GM19043 (cell line): ENCODE results near the gene DNAI7.
A peak's percentile ranks its signal among the peaks of the same experiment; 100 is the strongest.

Experiments
- ATAC-seq: cut with Tn5 transposase; IDR thresholded peaks from one replicate; pipeline ENCODE4 v1.9.1; 2021; ENCODE audit warnings: low read depth; ENCODE audit not compliant: unreplicated experiment

The DNAI7 gene

DNA sequence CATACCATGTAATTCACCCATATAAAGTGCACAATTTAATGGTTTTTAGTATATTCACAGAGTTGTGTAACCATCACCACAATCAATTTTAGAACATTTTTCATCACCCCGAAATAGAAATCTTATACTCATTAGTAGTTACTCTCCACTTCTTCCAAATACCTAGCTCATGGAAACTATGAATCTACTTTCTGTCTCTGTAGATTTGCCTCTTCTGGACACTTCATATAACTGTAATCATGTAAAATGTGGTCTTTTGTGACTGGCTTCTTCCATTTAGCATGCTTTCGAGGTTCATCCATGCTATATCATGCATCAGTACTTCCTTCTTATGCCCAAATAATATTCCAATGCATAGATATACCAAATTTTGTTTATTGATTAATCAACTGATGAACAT, 10.8 kb downstream of the DNAI7 start:
- no peak for ATAC-seq

DNA sequence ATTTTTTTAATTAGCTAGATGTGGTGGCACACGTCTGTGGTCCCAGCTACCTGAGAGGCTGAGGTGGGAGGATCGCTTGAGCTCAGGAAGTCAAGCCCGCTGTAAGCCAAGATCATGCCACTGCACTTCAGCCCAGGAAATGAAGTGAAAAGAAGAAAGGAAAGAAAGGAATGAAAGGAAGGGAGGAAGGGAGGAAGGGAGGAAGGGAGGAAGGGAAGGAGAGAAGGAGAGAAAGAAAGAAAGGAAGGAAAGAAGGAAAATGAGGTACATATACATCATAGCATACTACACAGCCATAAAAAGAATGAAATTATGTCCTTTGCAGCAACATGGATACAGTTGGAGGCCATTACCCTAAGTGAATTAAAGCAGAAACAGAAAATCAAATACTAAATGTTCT, 12.2 kb downstream of the DNAI7 start:
- ATAC-seq: no peak

GRCh38 chr12:25162866-25163265, 32.1 kb downstream of the DNAI7 start:
- no peak for ATAC-seq

DNA sequence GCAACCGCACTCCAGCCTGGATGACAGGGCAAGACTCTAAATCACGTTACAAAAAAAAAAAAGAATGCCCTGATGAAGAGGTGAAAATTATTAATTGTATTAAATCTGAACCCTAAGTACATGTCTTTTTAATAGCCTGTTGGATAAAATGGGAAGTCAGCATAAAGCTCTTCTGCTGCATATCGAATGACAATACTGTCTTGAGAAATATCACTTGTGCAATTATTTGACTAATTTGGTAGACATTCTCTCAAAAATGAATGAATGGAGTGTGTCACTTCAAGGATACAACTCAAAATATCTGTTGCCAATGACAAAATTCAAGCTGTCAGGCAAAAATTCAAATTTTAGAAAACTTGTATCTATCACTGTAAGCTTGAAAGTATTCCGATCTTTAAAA, 38.9 kb downstream of the DNAI7 start:
- no peak for ATAC-seq

DNA sequence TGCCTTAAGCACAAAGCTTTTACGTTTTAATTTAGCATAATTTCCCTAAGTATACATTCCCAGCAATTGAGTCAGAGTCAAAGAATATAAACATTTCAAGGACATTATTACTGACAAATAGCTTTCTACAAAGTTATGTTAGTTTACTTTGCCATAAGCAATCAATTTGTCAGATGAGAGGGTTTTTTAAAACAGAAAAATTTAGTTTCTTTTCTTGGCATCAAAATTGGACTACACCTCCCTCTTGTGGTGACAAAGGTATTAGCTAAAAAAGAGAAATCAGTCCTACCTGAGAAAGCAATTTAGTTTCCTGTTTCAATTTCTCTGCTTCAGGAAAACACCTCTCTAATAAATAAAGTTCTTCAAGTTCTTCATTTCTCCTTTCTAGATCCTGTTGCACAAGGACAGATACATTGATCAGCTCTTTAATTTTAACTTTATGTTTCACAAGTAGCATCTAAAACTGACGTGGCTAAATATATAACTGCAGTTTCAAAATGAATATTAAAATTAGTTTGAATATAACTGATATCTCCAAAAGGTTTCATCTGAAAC, 39.9 kb downstream of the DNAI7 start:
- no peak for ATAC-seq

GRCh38 chr12:25152055-25152454, 42.9 kb downstream of the DNAI7 start:
- no peak for ATAC-seq

GRCh38 chr12:25151476-25151875, 43.5 kb downstream of the DNAI7 start:
- ATAC-seq: no peak

DNA sequence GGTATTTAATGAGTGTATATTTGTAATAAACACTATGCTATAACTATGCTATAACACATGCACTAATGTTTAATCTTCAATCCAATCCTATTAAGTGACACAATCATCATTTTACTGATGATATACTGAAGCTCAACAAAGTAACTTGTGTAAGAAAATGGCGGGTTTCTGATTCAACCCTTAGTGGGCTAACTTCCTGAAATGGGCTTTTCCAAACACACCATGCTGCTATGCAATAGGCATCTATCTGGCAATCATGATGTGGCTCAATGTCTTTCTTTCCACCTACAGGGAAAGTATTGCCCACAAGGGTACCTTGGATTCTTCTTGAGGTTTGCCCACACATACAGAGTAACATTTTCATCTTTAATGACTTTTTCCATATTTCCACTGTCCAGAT, 48.3 kb downstream of the DNAI7 start:
- ATAC-seq: no peak

DNA sequence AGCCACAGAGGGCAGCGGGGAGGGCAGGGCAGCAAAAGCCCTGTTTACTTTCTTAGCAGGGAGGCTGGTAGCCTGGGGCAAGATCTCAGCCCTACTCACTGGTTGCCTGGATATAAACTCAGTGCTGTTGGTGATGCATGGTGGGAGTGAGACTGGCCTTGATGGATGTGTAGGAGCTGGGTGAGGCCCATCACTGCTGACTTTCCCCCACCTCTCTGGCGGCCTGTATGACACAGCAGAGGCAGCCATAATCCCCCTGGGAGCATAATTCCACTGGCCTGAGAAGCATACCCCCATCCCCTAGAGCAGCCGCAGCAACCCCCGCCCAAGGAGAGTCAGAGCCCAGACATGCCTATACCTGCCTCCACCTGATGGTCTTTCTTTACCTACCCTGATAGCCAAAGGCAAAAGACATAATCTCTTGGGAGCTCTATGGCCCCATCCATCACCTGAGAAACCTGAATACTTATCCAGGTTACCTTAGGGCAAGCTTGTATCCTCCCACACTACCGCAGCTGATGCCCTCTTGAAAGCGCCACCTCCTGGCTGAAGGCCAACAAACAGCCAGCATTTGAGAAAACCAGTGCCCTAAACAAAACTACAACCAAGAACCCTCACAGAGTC, 59.3 kb downstream of the DNAI7 start:
- ATAC-seq: no peak

DNA sequence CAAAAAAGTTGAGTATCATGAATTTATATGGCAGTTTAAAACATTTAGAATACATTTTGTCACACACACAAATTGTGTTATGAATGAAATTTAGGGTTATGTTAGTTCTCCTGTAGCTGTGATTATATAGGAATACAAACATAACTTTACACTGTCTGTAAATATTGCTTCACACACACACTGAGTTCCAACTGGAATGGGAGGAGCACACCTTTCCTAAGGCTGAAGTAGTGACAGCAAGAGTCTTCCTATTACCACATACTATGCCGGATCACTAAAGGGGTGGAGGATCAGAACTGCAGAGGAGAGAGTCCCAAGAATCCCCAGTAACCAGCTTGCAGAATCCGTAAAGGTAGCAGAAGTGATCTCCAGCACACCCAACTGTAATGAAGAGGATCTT, 63.7 kb downstream of the DNAI7 start:
- no peak for ATAC-seq

DNA sequence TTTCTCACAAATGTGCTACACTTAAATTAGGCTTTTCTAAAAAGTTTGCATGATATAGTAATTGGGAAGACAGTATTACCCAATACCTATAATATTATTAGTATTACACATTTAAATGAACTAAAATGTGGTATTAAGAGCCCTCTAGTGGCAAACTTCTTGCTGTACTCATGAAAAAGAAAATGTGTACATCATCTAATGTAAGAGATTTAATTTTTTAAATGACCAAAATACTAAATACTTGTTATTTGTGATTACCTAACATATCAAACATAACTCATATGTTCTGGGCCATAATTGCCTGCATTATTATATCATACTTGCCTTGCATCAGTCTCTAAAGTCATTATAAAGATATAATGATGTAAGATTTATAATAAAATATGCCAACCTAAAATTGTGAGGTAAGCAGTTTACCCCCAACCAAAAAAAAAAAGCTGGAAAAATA, 64.2 kb downstream of the DNAI7 start:
- no peak for ATAC-seq

GRCh38 chr12:25126746-25127145, 68.2 kb downstream of the DNAI7 start:
- no peak for ATAC-seq

DNA sequence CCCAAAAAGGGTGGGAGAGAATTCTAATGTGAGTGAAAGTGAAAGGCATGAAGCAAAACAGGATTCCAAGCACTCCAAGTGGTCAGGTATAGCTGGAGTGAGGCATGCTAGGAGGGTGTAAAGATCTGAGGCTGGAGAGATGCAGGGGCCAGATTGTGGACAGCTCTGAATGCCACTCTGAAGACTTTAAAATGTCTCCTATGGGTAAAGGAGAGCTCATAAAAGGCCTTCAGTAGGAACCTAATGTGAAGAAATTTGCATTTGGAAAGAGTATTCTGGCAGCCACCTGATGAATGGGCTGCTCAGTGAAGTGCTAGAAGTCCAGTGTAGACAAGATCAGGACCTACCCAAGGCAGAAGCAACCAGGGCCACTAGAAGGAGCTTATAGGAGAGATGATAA, 68.9 kb downstream of the DNAI7 start:
- no peak for ATAC-seq

GRCh38 chr12:25124493-25124892, 70.5 kb downstream of the DNAI7 start:
- no peak for ATAC-seq

DNA sequence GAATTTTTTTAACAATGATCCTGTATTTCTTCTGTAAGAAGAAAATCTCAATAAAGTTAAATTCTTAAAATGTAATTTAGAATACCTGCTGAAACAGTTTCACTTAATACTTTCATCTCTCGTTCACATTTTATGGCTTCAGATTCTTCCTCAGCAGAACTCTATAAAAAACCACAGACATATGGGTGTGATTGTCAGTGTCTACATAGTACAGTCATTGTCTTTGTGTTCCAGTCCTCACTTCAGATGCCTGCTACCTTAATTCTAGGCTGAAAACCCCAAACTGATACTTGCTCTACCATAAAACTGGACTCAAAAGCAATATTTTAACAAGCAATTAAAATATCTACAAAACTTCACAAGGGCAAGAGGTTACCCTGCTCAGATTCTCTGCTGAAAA, 71.8 kb downstream of the DNAI7 start:
- ATAC-seq: no peak

DNA sequence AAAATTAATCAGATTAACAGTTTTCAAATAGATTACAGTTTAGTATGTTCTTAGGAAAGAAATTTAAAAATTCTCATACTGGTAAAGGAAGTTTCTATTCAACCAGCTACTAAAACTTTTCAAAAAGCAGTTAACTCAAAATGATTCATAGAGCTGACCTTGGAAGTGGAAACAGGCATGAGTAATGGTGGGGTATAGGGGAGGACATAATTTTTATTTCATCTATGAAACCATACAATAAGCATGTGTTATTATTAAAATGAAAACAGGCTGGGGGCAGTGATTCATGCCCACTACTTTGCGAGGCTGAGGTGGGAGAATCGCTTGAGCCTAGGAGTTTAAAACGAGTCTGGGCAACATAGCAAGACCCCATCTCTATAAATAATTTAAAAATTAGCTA, 73.0 kb downstream of the DNAI7 start:
- ATAC-seq: no peak

- ATAC-seq: no peak
Observed at GRCh38 chr12:25121110-25121509, 73.8 kb downstream of the DNAI7 start.

GRCh38 chr12:25119020-25119419, 75.9 kb downstream of the DNAI7 start:
- ATAC-seq: no peak

DNA sequence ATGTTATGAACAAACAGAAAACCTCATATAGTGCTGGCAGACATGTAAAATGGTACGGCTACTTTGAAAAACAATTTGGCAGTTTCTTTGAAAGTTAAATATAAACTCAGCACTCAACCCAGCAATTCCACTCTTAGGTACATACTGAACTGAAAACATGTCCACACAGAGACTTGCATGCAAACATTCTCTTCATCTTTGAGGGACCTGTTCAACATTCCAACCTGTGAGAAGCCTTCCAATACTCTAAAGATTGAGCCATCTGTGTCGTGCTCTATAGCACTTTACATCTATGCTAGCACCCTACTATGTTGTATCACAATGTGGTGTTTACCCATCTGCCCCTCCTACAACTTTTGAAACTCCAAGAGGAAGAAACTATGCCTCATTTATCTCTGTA, 79.3 kb downstream of the DNAI7 start:
- ATAC-seq: no peak

DNA sequence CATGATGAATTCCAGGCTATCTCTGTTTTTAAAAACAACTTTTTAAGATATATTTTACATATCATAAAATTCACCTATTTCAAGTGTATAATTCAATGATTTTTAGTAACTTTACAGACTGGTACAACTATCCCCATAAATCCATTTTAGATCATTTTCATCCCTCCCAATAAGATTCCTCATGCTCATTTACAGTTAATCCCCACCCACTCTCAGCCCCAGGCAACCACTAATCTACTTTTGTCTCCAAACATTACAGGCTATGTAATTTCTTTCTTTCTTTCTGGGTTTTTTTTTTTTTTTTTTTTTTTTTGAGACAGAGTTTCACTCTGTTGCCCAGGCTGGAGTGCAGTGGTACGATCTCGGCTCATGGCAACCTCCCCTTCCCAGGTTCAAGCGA, 81.3 kb downstream of the DNAI7 start:
- no peak for ATAC-seq

DNA sequence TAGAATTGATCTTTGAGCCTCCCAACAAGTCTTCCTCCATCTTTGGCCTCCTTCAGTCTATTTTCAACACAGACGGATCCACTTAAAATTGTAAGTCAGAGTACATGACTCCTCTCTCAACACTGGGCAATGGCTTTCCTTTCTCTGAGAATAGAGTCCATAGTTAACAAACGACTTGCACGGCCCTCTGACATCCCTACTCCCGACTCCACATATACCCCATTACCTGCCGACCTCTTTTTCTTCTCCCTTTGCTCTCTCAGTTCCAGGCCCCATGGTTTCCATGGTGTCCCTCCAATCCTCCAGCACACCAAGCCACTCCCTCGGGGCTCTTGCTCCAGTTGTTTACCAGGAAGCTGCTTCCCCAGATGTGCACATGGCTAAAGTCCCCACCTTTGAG, 84.7 kb downstream of the DNAI7 start:
- no peak for ATAC-seq

DNA sequence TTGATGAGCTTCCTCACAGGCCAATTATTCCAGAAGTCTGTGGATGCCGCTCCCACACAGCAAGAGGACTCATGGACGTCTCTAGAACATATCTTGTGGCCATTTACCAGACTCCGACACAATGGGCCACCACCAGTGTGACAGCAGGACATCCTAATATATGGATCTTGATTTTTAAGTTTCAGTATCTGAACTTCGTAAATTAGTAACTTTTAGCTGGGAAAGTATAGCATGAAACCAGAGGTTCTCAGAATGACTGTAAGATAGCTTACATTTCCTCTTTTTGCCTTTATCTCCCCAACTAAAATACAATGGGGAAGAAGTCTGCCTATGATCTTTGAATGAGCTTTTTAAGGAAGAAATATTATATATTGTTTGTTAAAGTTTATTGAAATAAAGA, 87.0 kb downstream of the DNAI7 start:
- peak; percentile 95 for ATAC-seq

DNA sequence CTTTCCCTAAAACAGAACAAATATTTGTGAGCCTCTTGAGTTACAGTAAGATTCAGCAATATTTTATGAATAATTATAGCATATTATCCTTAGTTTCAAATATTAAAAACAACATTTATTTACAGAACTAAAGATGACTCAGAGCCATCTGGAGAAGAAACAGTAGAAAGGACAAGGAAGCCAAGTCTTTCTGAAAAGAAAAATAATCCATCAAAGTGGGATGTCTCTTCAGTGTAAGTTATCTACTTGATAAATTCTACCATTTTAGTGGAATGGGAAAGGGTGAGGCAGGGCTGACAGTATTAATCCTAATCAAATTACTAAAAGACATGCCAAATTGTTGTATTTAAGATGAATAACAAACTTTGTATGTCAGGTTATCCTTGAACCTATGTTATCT, 88.1 kb downstream of the DNAI7 start:
- ATAC-seq: no peak
